SH-SY5Y (cell line): ENCODE results near the gene HOXD12.

ENCODE experiments used
- GATA2 ChIP-seq: IDR thresholded peaks from 2 replicates; pipeline ENCODE4 v1.6.1; 2011; ENCODE audit warnings: mild to moderate bottlenecking, low read depth, low read length
- GATA3 ChIP-seq: IDR thresholded peaks from 2 replicates; pipeline ENCODE4 v1.6.1; 2011; ENCODE audit warnings: low read depth, mild to moderate bottlenecking, low read length, moderate library complexity

The HOXD12 gene

GRCh38 chr2:176099728-176100546 lies at the start of gene HOXD12:
HOXD12 (plus strand) TSS chr2:176099795; CDS start chr2:176099802, 7 bp downstream.
- TF ChIP-seq GATA2, result no peak
- no peak for TF ChIP-seq GATA3

GRCh38 chr2:176056406-176056805 lies 43.2 kb upstream of the HOXD12 start:
- TF ChIP-seq GATA2 (no peak), GATA3 (no peak)

- TF ChIP-seq GATA3 (no peak), GATA2 (no peak)
Observed at GRCh38 chr2:176063958-176064357, 35.6 kb upstream of the HOXD12 start.

GRCh38 chr2:176066645-176067588 lies 32.7 kb upstream of the HOXD12 start:
- TF ChIP-seq GATA3, result no peak
- no peak for TF ChIP-seq GATA2

GRCh38 chr2:176067589-176068418 lies 31.8 kb upstream of the HOXD12 start:
- TF ChIP-seq GATA2 (no peak), GATA3 (no peak)

- TF ChIP-seq GATA3, result no peak
- no peak for TF ChIP-seq GATA2
Observed at GRCh38 chr2:176068419-176068832, 31.2 kb upstream of the HOXD12 start.

GRCh38 chr2:176071330-176072291 lies 28.0 kb upstream of the HOXD12 start:
- TF ChIP-seq GATA2, result no peak
- no peak for TF ChIP-seq GATA3

GRCh38 chr2:176072292-176072669 lies 27.3 kb upstream of the HOXD12 start:
- TF ChIP-seq GATA2 (no peak), GATA3 (no peak)

- TF ChIP-seq GATA2 (no peak), GATA3 (no peak)
Observed at GRCh38 chr2:176072951-176073904, 26.4 kb upstream of the HOXD12 start.

GRCh38 chr2:176074919-176075425 lies 24.6 kb upstream of the HOXD12 start:
- TF ChIP-seq GATA2, result no peak
- no peak for TF ChIP-seq GATA3

GRCh38 chr2:176075481-176075880 lies 24.1 kb upstream of the HOXD12 start:
- TF ChIP-seq GATA2 (no peak), GATA3 (no peak)

- TF ChIP-seq GATA2 (no peak), GATA3 (no peak)
Observed at GRCh38 chr2:176076063-176076462, 23.5 kb upstream of the HOXD12 start.

- no peak for TF ChIP-seq GATA2
- no peak for TF ChIP-seq GATA3
Observed at GRCh38 chr2:176076796-176077195, 22.8 kb upstream of the HOXD12 start.
